NCI-H2227 treated with DMSO at 0.1 percent for 48 hours (cell line): Measurements from ENCODE around the gene POFUT1.

Experiments
- DNase-seq: peaks from one replicate; lab custom pipeline; 2025; lab: John Stamatoyannopoulos, UW

The POFUT1 gene

DNA sequence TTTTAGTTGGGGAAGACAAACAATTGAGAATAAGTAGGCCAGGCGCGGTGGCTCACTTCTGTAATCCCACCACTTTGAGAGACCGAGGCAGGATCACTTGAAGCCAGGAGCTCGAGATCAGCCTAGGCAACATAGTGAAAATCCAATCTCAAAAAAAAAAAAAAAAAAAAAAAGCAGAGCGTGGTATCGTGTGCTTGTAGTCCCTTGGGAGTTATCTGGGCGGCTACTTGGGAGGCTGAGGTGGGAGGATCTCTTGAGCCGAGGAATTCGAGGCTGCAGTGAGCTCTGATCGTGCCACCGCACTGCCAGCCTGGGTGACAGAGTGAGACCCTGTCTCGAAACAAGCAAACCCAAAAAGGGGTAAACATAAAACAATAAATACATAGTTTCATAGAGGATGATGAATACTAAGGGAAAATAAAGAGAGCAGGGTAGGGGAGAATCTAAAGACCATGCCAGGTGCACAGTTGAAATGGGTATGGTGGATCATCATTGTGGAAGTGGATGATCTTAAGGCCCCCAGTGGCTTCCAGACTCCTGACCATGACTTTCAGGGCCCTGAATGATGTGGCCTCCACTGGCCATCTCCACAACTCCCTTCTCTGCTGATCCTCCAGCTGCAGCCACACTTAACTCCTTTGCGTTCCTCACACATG is 947 bp downstream of the POFUT1 start:
- no peak for DNase-seq

DNA sequence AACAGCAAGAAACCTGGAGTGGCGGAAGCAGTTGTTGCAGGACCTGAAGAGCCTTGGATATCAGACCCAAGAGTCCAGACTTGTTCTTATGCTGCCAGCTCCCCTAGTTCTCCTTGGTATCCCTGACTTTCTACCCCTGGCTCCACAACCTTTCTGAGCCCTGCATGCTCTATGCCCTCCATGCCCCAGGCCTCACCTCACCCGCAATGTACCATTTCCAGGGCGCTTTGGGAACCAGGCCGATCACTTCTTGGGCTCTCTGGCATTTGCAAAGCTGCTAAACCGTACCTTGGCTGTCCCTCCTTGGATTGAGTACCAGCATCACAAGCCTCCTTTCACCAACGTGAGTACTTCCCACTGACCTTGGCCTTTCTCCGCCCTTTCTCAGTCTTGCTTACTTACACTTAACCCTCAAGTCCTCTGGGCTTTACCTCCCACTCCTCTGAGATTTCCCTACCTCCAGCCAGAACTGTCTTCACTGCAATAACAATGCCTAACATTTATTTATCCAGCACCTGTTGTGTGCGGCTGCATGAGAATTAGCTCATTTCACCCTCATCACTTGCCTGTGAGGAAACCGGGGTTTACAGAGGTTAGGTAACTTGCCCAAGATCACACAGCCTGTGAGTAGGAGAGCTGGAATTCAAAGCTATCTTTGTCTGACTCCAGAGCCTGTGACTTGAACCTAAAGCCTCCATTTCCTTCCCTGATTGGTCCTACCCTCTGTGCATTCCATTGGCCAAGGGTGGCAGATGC is 2.3 kb downstream of the POFUT1 start:
- DNase-seq = no peak

DNA sequence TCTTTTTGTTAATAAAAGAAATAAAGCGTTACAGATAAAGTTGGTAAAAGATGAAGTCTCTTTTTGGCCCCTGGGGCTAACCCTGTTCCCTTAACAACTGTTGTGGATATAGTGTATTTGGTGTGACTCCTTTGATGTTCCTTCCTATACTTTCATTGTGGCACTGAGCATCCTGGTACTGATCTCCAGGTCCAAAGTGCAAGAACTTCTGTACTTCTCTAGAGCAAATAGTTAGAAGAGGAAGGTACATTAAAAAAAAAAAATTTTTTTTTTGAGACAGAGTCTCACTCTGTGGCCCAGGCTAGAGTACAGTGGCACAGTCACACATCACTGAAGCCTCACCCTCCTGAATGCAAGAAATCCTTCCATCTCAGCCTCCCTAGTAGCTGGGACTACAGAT is 6.2 kb downstream of the POFUT1 start:
- no peak for DNase-seq

DNA sequence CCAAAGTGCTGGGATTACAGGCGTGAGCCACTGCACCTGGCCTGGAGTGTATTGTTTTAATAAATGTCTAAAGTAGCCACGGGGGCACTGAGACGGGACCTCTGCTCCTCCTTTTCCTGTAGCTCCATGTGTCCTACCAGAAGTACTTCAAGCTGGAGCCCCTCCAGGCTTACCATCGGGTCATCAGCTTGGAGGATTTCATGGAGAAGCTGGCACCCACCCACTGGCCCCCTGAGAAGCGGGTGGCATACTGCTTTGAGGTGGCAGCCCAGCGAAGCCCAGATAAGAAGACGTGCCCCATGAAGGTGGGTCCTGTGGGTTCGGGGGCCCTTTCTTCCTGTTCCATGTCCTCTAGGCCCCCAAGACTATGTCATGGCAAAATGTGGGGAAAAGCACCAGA is 7.5 kb downstream of the POFUT1 start:
- DNase-seq = no peak

DNA sequence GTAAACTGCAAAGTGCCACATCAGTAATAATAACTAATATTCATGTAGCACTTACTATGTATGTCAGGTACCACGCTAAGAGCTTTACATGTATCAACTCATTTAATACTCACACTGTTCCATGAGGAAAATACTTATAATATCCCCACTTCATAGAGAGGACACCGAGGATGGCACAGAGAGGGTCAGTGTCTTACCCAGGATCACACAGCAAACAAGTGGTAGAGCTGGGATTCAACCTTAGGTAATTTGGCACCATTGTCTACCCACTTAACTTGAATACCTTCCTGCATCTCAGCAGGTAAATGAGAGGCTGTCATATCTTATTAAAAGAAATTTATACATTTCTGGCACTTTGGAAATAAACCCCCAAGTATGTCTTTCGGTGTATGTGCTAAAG is 8.0 kb downstream of the POFUT1 start:
- no peak for DNase-seq

DNA sequence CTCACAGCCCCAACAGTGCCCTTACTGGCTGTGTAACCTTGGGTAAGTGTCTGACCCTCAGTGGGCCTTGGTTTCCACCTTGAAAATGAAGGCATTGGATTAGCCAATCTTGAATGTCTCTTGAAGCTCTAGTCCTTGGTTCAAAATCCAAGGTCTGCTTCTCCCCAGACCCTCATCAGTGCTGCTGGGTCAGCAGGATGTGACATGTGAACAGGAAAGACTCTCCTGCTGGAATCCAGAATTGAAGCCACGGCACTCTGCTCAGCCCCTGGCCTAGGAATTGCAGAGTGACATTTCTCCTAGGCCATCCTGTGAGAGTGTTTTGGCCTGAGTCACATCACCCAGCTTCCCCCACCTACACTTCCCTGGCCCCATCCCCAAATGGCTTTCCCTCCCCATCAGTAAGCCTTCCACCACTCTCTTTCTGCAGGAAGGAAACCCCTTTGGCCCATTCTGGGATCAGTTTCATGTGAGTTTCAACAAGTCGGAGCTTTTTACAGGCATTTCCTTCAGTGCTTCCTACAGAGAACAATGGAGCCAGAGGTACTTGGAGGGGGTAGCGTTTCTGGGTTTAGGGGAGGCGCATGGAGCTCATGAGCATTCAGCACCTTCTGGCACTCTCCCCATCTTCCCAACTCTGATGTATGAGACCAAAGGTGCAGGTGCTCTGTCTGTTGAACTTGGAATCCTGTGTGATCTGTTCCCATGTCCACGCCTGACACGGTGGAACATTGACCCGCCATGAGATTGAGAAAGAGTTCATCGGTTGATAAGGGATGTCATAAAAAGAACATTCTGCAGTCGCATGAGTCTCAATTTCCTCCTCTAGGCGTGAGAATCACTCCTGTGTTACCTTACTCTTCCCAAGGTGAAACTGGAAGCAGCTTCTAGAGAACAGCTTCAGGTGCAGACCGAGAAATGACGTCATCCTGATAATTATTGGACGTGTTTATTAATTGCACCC is 8.8 kb downstream of the POFUT1 start:
- DNase-seq = no peak

DNA sequence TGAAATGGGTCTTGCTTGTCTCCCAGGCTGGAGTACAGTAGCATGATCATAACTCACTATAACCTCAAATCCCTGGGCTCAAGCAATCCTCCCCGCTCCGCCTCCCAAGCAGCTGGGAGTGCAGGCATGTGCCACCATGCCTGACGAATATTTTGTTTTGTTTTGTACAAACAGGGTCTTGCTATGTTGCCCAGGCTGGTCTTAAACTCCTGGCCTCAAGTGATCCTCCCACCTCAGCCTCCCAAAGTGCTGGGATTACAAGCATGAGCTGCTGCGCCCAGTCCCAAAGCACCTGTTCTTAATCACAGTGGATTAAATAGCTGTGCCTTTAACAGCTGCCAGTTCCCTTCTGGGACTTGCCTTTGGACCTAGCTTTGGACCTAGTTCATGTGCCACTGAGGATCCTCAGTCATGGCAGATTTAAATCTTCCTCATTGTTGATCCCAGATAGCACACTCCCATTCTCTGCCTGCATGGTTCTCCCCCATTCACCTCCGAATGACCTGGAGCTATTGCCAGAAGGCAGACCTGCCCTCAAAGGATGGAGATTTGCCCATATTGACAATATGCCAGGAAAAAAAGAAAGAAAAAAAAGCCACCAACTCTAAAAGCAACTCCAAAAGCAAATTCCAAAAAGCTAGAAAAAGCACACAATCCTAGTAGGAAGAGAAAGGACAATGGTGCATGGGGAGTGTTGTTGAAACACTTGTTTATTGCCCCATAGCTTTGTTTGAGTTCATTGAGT is 10.6 kb downstream of the POFUT1 start:
- DNase-seq = no peak

DNA sequence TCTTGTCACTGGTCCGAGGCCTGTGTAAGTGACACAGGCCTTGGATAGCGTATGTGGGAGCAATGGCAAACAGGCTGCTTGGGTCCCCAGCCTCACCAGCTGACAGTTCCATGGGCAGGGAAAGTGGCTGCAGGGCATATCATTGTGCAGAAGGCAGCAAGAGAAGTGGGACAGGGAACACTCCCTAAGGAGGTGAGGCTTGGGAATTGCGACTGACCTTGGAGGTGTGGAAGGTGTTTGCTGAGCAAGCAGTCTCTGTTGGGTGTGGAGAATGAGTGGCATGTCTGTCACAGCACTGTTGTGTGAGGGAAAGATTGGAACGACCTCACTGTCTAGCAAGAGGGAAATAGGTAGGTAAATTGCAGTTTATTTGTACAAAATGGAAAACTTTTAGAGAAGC is 16.8 kb downstream of the POFUT1 start:
- DNase-seq = no peak

DNA sequence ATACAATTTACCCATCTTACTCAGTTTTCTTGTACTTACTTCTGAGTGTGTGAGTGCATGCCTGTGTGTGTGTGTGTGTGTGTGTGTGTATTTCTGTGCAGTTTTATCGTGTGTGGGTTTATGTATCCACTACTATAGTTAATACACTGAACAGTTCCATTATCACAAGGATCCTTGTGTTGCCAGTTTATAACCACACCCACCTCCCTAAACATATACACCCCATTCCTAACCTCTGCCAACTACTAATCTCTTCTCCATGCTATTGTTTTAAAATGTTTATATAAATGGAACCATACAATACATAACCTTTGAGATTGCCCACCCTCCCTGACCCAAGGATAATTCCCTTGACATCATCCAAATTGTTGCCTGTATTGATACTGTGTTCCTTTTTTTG is 18.7 kb downstream of the POFUT1 start:
- no peak for DNase-seq

DNA sequence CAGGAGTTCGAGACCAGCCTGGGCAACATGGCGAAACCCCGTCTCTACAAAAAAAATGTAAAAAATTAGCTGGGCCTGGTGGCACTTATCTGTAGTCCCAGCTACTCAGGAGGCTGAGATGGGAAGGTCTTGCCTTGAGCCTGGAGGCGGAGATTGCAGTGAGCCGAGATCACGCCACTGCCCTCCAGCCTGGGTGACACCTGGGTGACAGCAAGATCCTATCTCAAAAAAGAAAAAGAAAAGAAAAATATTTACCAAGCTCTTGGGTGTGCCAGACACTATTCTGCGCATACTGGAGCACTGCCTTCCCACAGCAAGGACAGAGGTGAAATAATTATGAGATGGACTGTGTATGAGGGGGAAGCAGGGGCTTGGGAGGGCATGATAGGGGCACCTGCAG is 19.6 kb downstream of the POFUT1 start:
- DNase-seq = no peak

DNA sequence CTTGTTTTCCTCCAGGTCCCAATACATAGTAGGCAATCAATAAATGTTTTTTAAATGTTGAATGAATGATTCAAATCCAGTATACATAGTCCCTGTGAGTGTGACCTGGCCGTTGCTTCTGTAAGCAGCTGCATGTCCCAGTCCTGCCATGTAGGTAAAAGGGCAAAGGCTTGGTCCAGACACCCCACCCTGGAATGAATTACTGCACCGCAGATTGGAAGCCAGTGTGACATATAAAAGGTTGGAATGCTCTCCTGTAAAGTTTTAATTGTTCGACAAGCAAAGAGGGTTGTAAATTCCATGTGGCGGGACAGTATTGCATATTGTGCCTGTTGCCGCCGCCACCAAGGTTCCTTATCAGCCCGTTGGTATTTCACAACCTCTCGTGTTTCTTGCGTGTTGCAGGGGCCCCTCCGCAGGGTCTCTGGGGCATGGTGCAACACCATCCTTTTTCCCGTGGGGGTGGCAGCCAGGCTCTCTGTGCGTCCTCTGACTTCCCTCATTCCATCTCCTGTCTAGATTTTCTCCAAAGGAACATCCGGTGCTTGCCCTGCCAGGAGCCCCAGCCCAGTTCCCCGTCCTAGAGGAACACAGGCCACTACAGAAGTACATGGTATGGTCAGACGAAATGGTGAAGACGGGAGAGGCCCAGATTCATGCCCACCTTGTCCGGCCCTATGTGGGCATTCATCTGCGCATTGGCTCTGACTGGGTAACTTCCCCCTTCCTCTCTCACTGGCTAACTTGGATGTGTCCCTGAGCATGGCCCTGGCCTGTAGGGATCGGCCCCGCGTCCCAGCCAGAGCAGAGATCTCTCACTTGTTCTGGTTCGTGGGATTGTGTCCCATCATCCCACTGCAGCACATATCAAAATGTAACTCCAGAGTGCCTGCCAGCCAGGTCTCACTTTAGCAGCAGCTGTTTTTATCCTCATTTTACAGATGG is 20.3 kb downstream of the POFUT1 start:
- no peak for DNase-seq

DNA sequence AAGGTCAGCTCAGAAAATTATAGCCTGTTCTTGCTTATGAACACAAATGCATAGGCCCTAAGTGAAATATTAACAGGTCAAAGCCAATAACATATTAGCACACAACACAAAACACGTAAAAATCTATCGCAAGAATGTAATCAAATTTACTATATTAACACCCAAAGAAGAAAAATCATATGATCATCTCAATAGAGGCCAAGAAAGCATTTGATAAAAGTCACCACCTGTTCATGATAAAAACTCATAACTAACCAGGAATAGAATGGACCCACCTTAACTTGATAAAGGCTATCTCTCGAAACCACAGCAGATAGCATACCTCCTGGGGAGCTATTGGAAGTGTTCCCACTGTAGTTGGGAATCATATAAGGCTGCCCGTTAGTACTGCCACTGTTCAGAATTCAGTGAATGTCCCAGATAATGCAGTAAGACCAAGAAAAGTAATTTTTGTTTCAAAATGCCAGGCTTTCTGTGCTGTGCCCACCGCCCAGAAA is 21.6 kb downstream of the POFUT1 start:
- no peak for DNase-seq

DNA sequence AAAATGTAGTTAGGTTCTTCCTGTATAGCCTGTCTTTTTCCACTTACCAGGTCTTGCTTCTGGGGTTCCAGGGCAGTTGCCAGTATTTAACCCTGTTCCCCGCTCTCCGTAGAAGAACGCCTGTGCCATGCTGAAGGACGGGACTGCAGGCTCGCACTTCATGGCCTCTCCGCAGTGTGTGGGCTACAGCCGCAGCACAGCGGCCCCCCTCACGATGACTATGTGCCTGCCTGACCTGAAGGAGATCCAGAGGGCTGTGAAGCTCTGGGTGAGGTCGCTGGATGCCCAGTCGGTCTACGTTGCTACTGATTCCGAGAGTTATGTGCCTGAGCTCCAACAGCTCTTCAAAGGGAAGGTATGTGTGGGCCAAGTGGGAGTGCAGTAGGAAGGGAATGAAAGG is 23.0 kb downstream of the POFUT1 start:
- DNase-seq = no peak

DNA sequence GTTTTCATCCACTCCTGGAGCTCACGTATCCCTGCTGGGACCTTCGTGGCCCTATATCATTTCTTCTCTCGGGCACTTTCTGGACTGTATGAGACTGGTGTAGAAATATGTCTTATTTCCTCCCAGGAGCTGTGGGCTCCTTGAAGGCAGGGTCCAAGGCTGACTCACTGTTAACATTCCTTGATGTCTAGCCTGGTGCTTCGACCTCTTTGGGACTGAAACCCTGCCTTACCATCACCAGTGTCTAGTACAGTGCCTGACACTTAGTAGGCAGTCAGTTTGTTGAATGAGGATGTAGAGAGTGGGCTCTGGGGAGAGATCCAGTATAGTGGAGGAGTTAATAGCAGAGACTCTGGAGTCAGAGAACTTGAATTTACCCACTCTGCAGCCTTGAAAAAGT is 23.6 kb downstream of the POFUT1 start:
- DNase-seq = no peak

DNA sequence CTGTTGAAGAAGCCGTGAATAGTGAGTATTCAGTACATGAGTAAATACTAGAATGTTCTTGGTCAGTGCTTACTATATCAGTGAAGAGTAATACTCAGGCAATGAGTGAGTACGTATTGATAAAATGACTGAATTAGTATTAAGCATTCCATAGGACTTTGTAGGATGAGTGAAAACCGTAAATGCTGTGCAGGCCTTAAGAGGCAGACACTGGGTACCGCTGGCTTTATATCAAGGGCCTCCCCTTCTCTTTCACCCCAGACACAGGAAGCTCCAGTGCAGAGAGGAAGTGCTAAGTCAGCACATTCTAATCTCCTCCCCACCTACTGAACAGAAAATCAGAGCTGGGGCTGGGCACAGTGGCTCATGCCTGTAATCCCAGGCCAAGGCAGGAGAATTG is 24.2 kb downstream of the POFUT1 start:
- no peak for DNase-seq

DNA sequence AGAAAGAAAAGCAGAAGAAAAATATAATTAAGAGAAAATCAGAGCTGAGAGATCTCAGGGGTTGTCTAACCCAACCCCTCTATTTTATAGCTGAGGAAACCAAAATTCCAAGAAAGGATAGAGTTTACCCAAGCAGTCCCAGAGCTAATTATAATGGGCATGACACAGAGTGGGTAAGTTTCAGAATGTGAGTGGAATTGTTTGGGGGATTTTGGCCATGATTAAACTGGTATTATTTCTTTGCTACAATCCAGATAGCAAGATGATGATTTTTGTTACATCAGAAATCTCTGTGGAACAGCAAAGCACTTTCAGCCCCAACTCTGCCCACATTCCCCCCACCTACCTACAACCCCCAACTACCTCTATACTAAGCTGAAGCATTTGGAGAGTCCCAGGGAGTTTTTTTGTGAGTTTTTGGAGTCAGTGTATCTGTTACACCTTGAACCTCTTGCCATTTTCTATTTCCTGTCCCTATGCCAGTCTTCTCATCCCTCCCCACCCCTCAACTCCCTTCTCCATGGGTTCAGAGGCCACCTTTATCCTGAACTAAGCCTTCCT is 24.7 kb downstream of the POFUT1 start:
- DNase-seq = no peak

DNA sequence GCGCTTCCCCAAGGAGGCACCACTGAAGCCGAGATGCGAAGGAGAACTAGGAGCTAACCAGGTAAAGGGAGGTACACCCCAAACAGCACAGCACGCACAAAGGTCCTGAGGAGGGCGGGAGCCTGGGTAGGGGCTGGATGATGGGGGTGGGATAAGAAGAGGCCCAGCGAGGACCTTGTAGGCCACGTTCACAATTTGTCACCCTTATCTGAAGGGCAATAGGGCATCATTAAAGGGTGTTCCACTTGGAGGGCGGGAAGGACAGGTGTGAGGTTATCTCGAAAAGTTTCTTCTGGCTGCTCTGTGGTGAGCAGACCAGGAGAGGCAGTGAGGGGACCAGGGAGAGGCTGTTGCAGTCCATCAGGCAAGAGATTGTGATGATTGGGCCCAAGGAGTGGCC is 25.6 kb downstream of the POFUT1 start:
- DNase-seq = no peak

DNA sequence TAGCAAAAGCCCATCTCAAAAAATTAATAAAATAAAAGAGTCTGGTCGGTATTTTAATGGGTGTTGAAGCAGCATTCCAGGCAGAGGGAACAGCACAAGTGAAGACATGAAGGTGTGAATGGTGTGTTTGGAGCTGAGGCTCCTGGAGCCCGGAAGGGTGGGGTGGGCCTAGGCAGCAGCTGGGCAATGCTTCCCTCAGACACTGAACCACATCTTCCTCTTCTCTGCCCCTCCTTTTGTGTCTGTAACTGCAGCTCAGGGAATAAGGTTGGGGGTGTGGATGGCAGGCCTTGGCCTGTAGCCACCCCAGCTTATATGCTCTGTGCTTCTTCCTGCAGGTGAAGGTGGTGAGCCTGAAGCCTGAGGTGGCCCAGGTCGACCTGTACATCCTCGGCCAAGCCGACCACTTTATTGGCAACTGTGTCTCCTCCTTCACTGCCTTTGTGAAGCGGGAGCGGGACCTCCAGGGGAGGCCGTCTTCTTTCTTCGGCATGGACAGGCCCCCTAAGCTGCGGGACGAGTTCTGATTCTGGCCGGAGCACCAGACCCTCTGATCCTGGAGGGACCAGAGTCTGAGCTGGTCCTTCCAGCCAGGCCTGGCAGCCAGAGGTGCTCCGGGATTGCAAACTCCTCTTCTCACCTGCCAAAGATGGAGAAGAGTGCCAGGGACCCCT is 26.6 kb downstream of the POFUT1 start:
- no peak for DNase-seq

DNA sequence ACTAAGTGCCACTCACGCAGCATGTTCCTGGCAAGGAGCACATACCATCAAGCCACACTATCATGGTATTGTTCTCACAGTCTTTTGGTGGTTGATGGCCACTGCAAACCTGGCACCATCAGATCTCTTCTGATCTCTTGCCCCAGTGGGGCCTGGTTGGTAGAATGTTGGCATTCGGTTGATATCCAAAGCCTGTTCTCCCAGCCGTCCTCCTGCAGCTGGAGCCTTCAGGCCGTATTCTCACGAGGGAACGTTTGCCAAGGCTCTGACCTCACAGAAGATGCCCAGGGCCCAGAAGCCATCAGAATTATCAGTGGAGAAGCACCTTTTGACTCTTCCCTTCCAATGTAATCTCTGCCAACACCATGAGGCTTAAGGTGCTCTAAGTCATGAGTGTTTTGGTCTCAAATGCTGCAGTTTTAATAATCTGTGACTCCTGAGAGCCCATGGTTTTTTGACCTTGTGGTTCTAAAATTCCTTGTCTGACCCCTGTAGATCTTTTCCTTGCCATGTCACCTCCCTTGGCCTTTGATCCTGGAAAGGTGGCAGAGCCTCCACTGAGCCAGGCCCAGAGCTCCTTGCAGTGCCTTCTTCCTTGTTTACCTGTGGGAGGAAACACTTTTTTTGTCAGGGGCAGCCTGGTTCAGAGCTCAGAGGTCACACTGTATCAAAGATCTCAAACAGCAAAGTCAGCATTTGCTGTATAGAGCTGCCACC is 27.8 kb downstream of the POFUT1 start:
- no peak for DNase-seq
